DMS53 treated with DMSO at 0.1 percent for 48 hours (cell line): Measurements from ENCODE around the gene ETV6.
"Not testable (repeated sequence)": the region's sequence is repeated elsewhere in the genome, so short reads cannot be mapped to it uniquely, and the experiment has no call there.

Source experiments
- DNase-seq: peaks from one replicate; lab custom pipeline; 2025; ENCODE audit not compliant: unreplicated experiment; lab: John Stamatoyannopoulos, UW

ETV6 gene

GRCh38 chr12:11666131-11667050, 16.9 kb downstream of the ETV6 start:
- DNase-seq = no peak

DNA sequence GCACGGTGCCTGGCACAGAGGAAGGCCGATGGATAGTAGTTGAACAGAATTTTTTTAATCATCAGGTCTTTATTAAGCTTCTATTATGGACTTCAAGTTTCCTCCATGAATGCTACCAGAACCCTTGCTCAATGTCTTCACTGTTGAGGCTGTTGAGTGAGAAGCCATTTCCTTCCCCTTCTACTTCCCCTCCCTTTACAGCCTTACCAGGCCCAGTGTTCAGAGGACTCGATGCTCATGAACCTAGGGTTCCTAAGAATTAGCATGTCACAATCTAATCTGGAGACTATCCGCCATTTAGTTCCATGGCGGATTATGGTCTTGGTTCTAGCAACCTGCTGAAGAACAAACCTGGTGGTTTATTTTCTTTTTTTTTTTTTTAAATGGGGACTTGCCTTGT, 17.7 kb downstream of the ETV6 start:
- no peak for DNase-seq

DNA sequence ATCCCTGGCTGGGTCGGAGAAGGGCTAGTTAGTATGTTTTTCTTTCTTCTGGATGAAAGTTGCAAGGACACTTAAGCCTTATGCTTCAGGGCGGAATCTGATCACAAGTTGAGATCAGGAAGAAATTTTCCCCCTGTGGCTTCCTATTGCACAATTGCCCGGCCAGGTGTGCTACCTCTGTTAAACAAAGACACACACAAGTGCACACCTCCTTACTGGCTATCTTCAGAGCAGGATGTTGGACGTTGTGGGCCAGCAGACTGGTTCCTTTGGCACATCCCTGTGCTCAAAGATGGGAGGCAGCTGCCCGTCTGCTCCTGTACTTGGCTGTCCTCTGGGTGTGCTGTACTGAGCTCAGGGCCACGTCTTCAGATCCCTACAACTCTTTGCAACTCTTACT, 19.1 kb downstream of the ETV6 start:
- no peak for DNase-seq

- DNase-seq = no peak
These were observed 19.9 kb downstream of the ETV6 start for GRCh38 chr12:11669348-11669747.

- no peak for DNase-seq
These were observed 23.1 kb downstream of the ETV6 start for GRCh38 chr12:11672256-11673191.

- DNase-seq = no peak
These were observed 24.4 kb downstream of the ETV6 start for GRCh38 chr12:11673666-11674461.

- DNase-seq = no peak
These were observed 25.5 kb downstream of the ETV6 start for GRCh38 chr12:11674894-11675390.

DNA sequence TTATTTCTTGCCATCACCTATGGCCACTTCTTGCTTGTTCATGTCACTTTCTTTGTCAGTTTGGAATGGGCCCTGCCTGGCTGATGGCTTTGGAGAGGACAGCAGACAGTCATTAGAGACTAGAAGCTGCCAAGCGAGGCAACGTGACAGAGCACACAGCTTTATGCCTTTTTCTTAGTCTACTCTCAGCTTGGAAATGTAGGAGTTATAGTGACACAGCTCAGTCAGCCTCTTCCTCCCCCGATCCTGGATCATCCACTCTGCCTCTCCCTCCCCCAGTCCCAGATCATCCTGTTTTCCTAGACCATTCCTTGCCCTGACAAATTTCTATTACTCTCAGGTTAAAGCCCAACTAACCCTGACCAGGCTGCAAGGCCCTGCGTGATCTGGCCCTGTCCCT, 26.6 kb downstream of the ETV6 start:
- DNase-seq = no peak

DNA sequence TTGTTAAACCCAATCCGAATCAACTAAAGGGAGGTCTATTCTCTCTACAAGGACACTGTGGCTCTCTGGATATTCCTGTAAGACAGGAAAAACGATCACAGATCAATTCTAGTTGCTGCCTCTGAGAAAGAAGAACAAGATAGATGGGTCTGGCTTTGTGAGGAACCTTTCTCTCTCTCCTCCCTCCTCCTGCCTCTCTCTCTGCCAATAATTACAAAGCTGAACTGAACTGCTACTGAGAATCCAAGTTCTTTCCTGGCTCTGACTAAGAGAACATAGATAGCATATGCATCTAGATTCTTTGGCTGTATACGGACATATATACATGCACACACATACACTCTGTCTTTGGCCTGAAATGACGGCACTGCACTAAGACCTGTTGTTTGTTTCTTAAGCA, 27.6 kb downstream of the ETV6 start:
- DNase-seq = no peak

DNA sequence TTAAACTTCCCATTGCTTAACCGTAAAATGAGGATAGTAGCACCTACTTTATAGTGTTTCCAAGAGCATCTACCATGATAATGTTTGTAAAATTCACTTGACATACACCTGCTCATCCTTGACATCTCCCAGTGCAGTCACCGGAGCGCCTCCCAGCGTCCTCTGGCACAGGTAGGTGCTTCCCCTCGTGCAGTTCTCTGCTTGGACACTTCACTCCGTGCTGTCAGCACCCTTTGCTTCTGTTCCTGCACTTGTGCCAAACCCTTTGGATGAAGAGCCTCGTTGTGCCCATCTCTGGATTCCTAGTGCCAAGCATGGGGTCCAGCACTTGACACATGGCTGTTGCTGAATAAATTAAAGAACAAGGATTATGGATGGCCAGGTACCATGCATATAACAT, 28.3 kb downstream of the ETV6 start:
- no peak for DNase-seq

GRCh38 chr12:11678781-11679180, 29.3 kb downstream of the ETV6 start:
- no peak for DNase-seq

DNA sequence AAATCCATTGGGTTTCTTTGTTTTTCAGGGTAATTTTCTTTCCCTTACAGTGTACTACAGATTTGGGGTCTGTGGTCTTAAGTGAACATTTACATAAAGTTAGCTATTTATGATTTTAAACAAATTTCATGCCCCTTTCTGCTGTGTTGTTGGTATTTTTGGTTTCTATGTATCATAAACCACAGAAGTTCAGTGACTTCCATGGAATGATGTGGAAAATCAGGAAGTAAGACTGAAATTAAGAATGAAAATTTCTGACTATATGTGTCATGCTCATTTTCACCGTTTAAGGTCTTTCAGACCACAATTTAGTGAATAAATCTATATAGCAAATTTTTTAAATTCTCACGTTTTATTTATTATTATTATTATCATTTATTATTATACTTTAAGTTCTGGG, 31.7 kb downstream of the ETV6 start:
- no peak for DNase-seq

- not testable (repeated sequence) for DNase-seq
These were observed 32.2 kb downstream of the ETV6 start for GRCh38 chr12:11681695-11682094.

- no peak for DNase-seq
These were observed 34.9 kb downstream of the ETV6 start for GRCh38 chr12:11684393-11684792.

DNA sequence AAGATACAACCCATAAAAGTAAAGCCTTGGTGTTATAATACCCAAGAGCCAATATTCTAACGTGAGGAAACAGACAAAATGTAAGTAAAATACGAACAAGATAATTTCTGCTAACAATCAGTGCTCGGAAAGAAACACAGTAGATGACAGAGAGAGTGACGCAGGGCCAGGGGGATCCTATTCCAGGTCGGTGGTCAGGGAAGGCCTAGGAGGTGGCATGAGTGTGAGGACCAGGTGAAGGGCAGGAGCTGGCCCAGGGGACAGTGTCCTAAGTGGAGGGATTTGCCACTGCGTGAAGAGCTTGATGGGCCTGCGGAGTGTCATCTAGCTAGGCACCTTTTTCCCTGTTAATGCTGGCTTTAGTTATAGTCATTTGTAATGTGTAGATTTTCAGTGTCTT, 35.3 kb downstream of the ETV6 start:
- no peak for DNase-seq

GRCh38 chr12:11685316-11685715, 35.8 kb downstream of the ETV6 start:
- no peak for DNase-seq

DNA sequence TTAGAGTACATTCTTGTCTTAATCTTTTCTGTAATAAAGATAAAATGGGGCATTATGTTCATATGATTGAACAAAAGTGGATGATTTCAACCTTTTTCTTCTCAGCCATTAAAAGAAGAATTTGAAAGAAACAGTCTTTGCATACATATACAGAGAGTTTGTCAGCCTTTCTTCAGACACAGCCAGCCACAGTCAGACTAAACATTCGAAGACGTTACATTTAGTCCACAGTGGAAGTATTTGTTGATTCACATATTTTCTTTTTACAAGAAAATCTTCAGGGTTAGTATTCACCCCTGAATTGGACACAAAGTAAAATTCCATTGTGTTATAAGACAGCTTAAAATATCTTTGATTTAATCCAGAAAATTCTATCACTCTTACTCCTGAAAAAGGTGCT, 36.2 kb downstream of the ETV6 start:
- no peak for DNase-seq

- no peak for DNase-seq
These were observed 36.6 kb downstream of the ETV6 start for GRCh38 chr12:11686120-11686519.

GRCh38 chr12:11687528-11687927, 38.1 kb downstream of the ETV6 start:
- no peak for DNase-seq

DNA sequence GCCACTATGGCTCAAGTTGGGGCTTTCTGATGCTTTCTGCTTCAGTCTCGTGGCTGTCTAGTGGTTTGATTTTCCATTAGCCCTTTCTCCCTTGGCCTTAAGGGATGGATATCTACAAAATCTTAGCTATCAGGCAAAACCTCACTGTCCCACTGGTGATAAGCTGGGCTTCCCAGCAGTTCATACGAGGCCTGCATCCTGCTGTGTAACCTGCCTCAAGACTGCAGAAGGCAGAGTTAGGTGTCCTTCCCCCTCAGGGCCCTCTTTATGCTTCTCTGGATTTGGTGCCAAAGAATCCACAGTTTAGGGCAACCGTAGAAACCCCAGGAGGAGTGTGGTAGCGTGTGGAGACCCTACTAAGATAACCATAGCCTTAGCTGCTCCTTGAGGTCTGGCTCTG, 38.9 kb downstream of the ETV6 start:
- no peak for DNase-seq

DNA sequence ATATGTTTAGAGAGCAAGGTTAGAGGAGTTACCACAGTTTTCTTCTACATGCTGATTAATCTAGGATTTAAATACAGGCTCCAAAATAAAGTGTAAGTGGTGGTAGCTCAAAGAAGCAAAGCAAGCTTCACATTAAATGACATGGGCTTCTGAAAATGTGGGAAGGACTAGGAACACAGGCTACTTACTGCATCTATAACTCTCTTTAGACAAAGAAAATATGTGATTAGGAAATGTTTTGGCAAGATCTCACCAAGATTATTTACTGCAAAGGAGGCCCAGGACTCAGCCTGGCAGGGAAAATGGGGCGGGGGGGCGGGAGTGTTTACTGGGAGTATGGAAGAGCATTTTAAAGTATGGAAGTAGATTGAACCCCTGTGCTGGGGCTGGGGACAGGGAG, 39.4 kb downstream of the ETV6 start:
- no peak for DNase-seq
